ENCODE results near the gene PCLO. TPM values are rescaled to one million over a fixed set of nuclear protein-coding genes. Genes with fewer than 3 reads are reported as not detected.
A peak's percentile ranks its signal among the peaks of the same experiment; 100 is the strongest.

Gene PCLO
- total and polyA plus RNA-seq, 2 of the 4 experiments (the other 2 are of a cell fraction) = under 0.01 to 0.05 TPM

DNA sequence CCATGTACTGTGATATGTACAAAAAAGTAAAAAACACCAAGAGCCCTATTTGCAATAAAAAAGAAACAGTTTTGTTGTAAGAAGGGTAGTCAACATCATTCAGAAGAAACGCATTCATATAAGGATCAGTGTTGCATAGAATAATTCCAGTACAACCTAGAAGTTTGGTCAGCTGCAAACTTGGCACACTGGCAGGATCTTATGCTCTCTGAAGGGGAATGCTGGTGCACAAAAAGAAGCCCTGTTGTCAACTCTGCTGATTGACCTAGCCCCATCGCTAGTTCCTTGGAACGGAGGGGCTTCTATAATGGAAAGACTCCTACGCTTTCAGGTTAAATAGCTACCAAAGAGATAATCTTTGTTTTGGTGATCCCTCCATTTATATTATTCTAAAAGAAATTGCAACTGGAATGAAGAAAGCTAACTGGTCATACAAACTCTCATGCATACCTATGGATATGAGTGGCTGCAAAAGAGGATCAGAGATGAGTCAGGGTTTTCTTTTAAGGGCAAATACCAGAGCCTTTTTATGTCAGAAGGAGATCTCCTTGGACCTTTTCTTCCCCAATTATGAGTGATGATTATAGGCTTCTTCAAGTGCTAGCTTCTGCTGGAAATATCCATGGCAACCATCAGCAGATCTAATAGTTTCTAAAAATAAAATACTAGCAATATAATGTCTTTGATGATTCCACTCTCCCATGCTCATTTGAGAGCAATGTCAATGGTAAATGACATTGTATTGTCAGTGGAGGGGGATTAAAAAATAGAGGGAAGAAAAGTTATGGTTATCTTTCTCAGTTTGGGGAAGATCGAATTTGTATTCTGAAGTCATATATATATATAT, 406.8 kb downstream of the PCLO start:
- H2BK120ac ChIP-seq (ENCODE audit: low read depth, low read length) = peak overlapping the region; percentile 49; the same call in 1 of the 2 replicates
- ATAC-seq (ENCODE audit: low read depth) (peak; percentile 94), DNase-seq (peak; percentile 84)
- H2BK15ac ChIP-seq (ENCODE audit: low read depth, low read length) = no peak overlapping the region
- H3K4me3 ChIP-seq (ENCODE audit: insufficient read depth, low read depth, low read length) = no peak overlapping the region
- dilution Hi-C loops (cut with HindIII; ENCODE audit: low sequenced_read_pairs, unreplicated experiment) (no loop called here), intact Hi-C loops (cut with micrococcal nuclease) (no loop called here), in situ Hi-C loops (cut with MboI; ENCODE audit: low sequenced_read_pairs) (no loop called here)
- no peak overlapping the region for H2AK5ac ChIP-seq (ENCODE audit: low read depth, low read length)
- H3K14ac ChIP-seq (replicated peaks; ENCODE audit: low read depth, low read length) = peak overlapping the region; percentile 49; the same call in 1 of the 2 replicates
- peak overlapping the region in 1 of 2 experiments; percentile 56; a peak in 2 of 4 replicates for H4K8ac ChIP-seq (ENCODE audit: low read depth in 2 of 2, low read length in 2 of 2)
- H2AK9ac ChIP-seq (replicated peaks; ENCODE audit: low read depth, low read length, poor library complexity) = no peak overlapping the region
- no peak overlapping the region for H4K5ac ChIP-seq (ENCODE audit: low read depth, low read length)
- no peak overlapping the region for H3K9ac ChIP-seq (ENCODE audit: low read depth, low read length)
- no peaks in the 10 kb centered on the region for H3K9me3 ChIP-seq (ENCODE audit: control insufficient read depth, insufficient read depth, low read length)
- H3K4ac ChIP-seq (ENCODE audit: low read depth, low read length) = peak overlapping the region; percentile 33; the same call in 1 of the 2 replicates
- ChIA-PET POLR2A (ENCODE audit: unreplicated experiment) (no interaction called here), CTCF (interaction anchor here (0.8 kb wide), 1 partner anchor 55 kb away, joined by 3 read pairs; no protein-coding TSS in a partner anchor)
- no peaks in the 10 kb centered on the region for H3K36me3 ChIP-seq (ENCODE audit: control insufficient read depth, insufficient read depth, low read length)
- no peak overlapping the region for H3K23ac ChIP-seq (ENCODE audit: low read depth, low read length)
- no peak overlapping the region for H3K56ac ChIP-seq (ENCODE audit: extremely low read depth, insufficient read depth, low read length)
- TF ChIP-seq FOS (IDR thresholded peaks at IDR 0.05; ENCODE audit: low read depth, low read length) (peak; percentile 53), BHLHE40 (IDR thresholded peaks at IDR 0.05; ENCODE audit: low read depth, low read length) (no peak), MAFK (IDR thresholded peaks at IDR 0.05; ENCODE audit: low read depth, low read length) (peak; percentile 36; the same call in 1 of the 2 replicates)
- H4K20me1 ChIP-seq (ENCODE audit: insufficient read depth, low read length) = no peaks in the 10 kb centered on the region
- BruUV-seq (replicated peaks) = no TSS peak
- no CpG with 5 or more reads among the region's 5 CpGs for WGBS, 2 experiments (ENCODE audit: extremely low coverage in 2 of 2, insufficient read length in 1 of 2)
- H3K79me1 ChIP-seq (ENCODE audit: low read depth in 1 of 2, low read length in 2 of 2) = no peaks in the 10 kb centered on the region
- peak overlapping the region; percentile 29; the same call in 1 of the 2 replicates for H3K27ac ChIP-seq (ENCODE audit: insufficient read depth, low read length)
- H3K4me1 ChIP-seq (ENCODE audit: control insufficient read depth, insufficient read depth, low read length) = peaks cover 2% of the 10 kb centered on the region; the same call in 1 of the 2 replicates
- no peaks in the 10 kb centered on the region for H3K9me1 ChIP-seq (ENCODE audit: insufficient read depth, low read length)
- H2BK20ac ChIP-seq (ENCODE audit: low read depth, low read length) = peak overlapping the region; percentile 83; the same call in 1 of the 2 replicates
- H3K18ac ChIP-seq (ENCODE audit: low read depth, low read length) = no peak overlapping the region
- no peaks in the 10 kb centered on the region for H3K27me3 ChIP-seq (ENCODE audit: control insufficient read depth, insufficient read depth, low read length)
- H2BK5ac ChIP-seq (ENCODE audit: low read depth, low read length, poor library complexity, severe bottlenecking) = peak overlapping the region; percentile 67
- H2AFZ ChIP-seq (replicated peaks; ENCODE audit: low read length, poor library complexity) = peak overlapping the region; percentile 88
- H4K91ac ChIP-seq (ENCODE audit: insufficient read depth, low read depth, low read length) = peak overlapping the region; percentile 16; the same call in 1 of the 2 replicates
- H3K4me2 ChIP-seq (ENCODE audit: low read depth, low read length) = no peak overlapping the region; the same call in 1 of the 2 replicates
